B cell (primary cell): ENCODE data around the gene MFSD6. TPM values are rescaled to one million over a fixed set of nuclear protein-coding genes. Genes with fewer than 3 reads are reported as not detected.

ENCODE experiments used
- ATAC-seq: fragments of 200-7000 bp; cut with Tn5 transposase; one replicate; pipeline ENCODE4 v1.10.0; 2021; ENCODE audit warnings: low read depth, mild to moderate bottlenecking, moderate number of reproducible peaks, moderate library complexity
- CTCF ChIA-PET: fragments of 350-600 bp; sonication (Branson Sonifier 250); formaldehyde crosslinking; loops from one replicate; lab custom pipeline; 2021; ENCODE audit warnings: antibody characterized with exemption, inconsistent platforms; lab: Charles Lee
- POLR2A ChIA-PET: fragments of 350-600 bp; sonication (Branson Sonifier 250); formaldehyde crosslinking; loops from one replicate; lab custom pipeline; 2021; ENCODE audit warnings: antibody characterized with exemption; lab: Charles Lee
- DNase-seq: peaks from one replicate; pipeline ENCODE4 v3.0.0; 2013
- H2AFZ ChIP-seq: 2 replicates; pipeline ENCODE4 v1.6.1; 2012; ENCODE audit warnings: mild to moderate bottlenecking, low read depth, low read length; ENCODE audit not compliant: insufficient read depth, poor library complexity, severe bottlenecking
- H3K27ac ChIP-seq, 2 donors: 1 replicate in 1 of 2; 2 replicates in 1 of 2; pipeline ENCODE4 v1.5.1; 2012 to 2013; ENCODE audit warnings: low read length in 2 of 2, mild to moderate bottlenecking in 2 of 2, moderate library complexity in 1 of 2
- H3K27me3 ChIP-seq, 4 experiments: fragments of 200-600 bp in 1 of 4; sonication (generic) in 1 of 4; replicated peaks in 1 of 4; 1 replicate in 2 of 4; 2 replicates in 2 of 4; pipeline versions ENCODE4 v1.6.1 to v1.7.0; 2013 to 2016; ENCODE audit warnings: low read length in 3 of 4, mild to moderate bottlenecking in 2 of 4, mixed read lengths in 1 of 4, moderate library complexity in 1 of 4; ENCODE audit not compliant: insufficient read depth in 4 of 4, control insufficient read depth in 3 of 4; ENCODE audit errors: control extremely low read depth in 1 of 4
- H3K36me3 ChIP-seq, 2 experiments: replicated peaks in 1 of 2; 1 replicate in 1 of 2; 2 replicates in 1 of 2; pipeline versions ENCODE4 v1.6.1 to v1.7.1; 2013; ENCODE audit warnings: low read length in 1 of 2; ENCODE audit not compliant: insufficient read depth in 2 of 2, control insufficient read depth in 1 of 2; ENCODE audit errors: control extremely low read depth in 1 of 2, extremely low read depth in 1 of 2
- H3K4me1 ChIP-seq, 2 donors: fragments of 200-600 bp in 1 of 2; sonication (generic) in 1 of 2; 1 replicate in 1 of 2; 2 replicates in 1 of 2; pipeline versions ENCODE4 v1.5.1 to v1.6.1; 2013 to 2017; ENCODE audit warnings: low read length in 2 of 2; ENCODE audit not compliant: control insufficient read depth in 2 of 2, insufficient read depth in 2 of 2
- H3K4me2 ChIP-seq: replicated peaks from 2 replicates; pipeline ENCODE3; 2012; ENCODE audit warnings: mild to moderate bottlenecking, low read depth, low read length; ENCODE audit not compliant: poor library complexity, severe bottlenecking
- H3K4me3 ChIP-seq, 5 experiments: fragments of 200-600 bp in 1 of 5; sonication (generic) in 1 of 5; 1 replicate in 3 of 5; 2 replicates in 2 of 5; pipeline versions ENCODE4 v1.5.1 to v1.7.0; 2011 to 2016; ENCODE audit warnings: low read length in 4 of 5, mild to moderate bottlenecking in 4 of 5, low read depth in 2 of 5, control low read depth in 1 of 5, moderate library complexity in 1 of 5; ENCODE audit not compliant: insufficient read depth in 1 of 5; ENCODE audit errors: control extremely low read depth in 1 of 5, extremely low read depth in 1 of 5
- H3K79me2 ChIP-seq: fragments of 200-600 bp; sonication (generic); one replicate; pipeline ENCODE4 v1.6.0; 2016; ENCODE audit warnings: low read length; ENCODE audit not compliant: control insufficient read depth, insufficient read depth
- H3K9ac ChIP-seq: fragments of 200-600 bp; sonication (generic); 2 replicates; pipeline ENCODE4 v1.6.1; 2017; ENCODE audit warnings: mild to moderate bottlenecking, low read length, moderate library complexity
- H3K9me3 ChIP-seq, 3 donors: one replicate each; pipeline versions ENCODE4 v1.6.1 to v1.7.1; 2013; ENCODE audit warnings: low read length in 2 of 3; ENCODE audit not compliant: control insufficient read depth in 2 of 3, insufficient read depth in 1 of 3; ENCODE audit errors: control extremely low read depth in 1 of 3
- H4K20me1 ChIP-seq: 2 replicates; pipeline ENCODE4 v1.6.0; 2012; ENCODE audit warnings: mild to moderate bottlenecking, low read length; ENCODE audit not compliant: insufficient read depth, control insufficient read depth, poor library complexity, severe bottlenecking
- H3K27ac Mint-ChIP-seq: one replicate; pipeline ENCODE4 v1.8.0; 2021; ENCODE audit warnings: mixed read lengths
- H3K27me3 Mint-ChIP-seq: one replicate; pipeline ENCODE4 v1.8.0; 2021; ENCODE audit warnings: mixed read lengths
- H3K4me1 Mint-ChIP-seq: one replicate; pipeline ENCODE4 v1.8.0; 2021; ENCODE audit warnings: mixed read lengths
- H3K4me3 Mint-ChIP-seq: one replicate; pipeline ENCODE4 v1.8.0; 2021; ENCODE audit warnings: mixed read lengths
- H3K9me3 Mint-ChIP-seq: one replicate; pipeline ENCODE4 v1.8.0; 2022; ENCODE audit warnings: mixed read lengths; ENCODE audit not compliant: insufficient read depth
- CTCF ChIP-seq: fragments of 200-600 bp; IDR thresholded peaks from one replicate; pipeline ENCODE4 v1.8.0; 2022; ENCODE audit warnings: antibody characterized with exemption, mild to moderate bottlenecking
- EZH2 ChIP-seq: IDR thresholded peaks from 2 replicates; pipeline ENCODE4 v1.6.1; 2012; ENCODE audit warnings: borderline replicate concordance, low read depth, mild to moderate bottlenecking, moderate library complexity, low read length; ENCODE audit not compliant: insufficient read depth, poor library complexity, severe bottlenecking
- WGBS: methylation state at CpG from one replicate; pipeline ENCODE4 v1.1.5; 2013; ENCODE audit warnings: missing lambda C conversion rate; ENCODE audit not compliant: insufficient coverage; 5-methylcytosine and 5-hydroxymethylcytosine counted together
- intact Hi-C: fragments of 100-400 bp; cut with micrococcal nuclease; formaldehyde crosslinking; loops from one replicate; pipeline ENCODE4 v1.10.0; 2022
- polyA plus RNA-seq: library from polyadenylated mRNA; depleted of rRNA; stranded (reverse); fragments of >200 nt; gene quantifications from 2 replicates; pipeline ENCODE4 v1.2.3, GENCODE V29; 2012
- total RNA-seq, 2 donors: library from RNA; stranded (reverse); fragments of 120-200 nt in 1 of 2; gene quantifications; 1 replicate in 1 of 2; 2 replicates in 1 of 2; pipeline versions ENCODE4 v1.2.3 to v1.2.4, GENCODE V29; 2013 to 2022

Gene MFSD6
- total and polyA plus RNA-seq, 2 donors (not counting 1 experiment from before 2014, with no cell fraction given) = 13.5 to 33.8 TPM

GRCh38 chr2:190376083-190376482 is 32.1 kb upstream of the MFSD6 start:
- no peaks in the 10 kb centered on the region for H3K9me3 Mint-ChIP-seq
- peaks cover 2% of the 10 kb centered on the region for H3K4me1 Mint-ChIP-seq
- no peak overlapping the region for H3K4me3 Mint-ChIP-seq
- Histone ChIP-seq H4K20me1 (no peaks in the 10 kb centered on the region), H3K9me3 (no peaks in the 10 kb centered on the region), H3K27ac (no peak overlapping the region), H2AFZ (no peak overlapping the region), H3K9ac (no peak overlapping the region), H3K4me2 (no peak overlapping the region), H3K4me3 (no peak overlapping the region), H3K27me3 (no peaks in the 10 kb centered on the region), H3K79me2 (no peaks in the 10 kb centered on the region), H3K36me3 (no peaks in the 10 kb centered on the region), H3K4me1 (no peaks in the 10 kb centered on the region)
- H3K27me3 Mint-ChIP-seq = no peaks in the 10 kb centered on the region
- DNase-seq (no peak), ATAC-seq (no peak)
- POLR2A ChIA-PET = no interaction called here
- CTCF ChIA-PET = interaction anchor here (1.3 kb wide), 1 partner anchor 8 kb away, joined by 3 read pairs; no protein-coding TSS in a partner anchor
- no peak for TF ChIP-seq CTCF
- no peak for TF ChIP-seq EZH2
- intact Hi-C loops = no loop called here
- no peak overlapping the region for H3K27ac Mint-ChIP-seq

GRCh38 chr2:190376591-190377245 is 31.4 kb upstream of the MFSD6 start:
- no peak for TF ChIP-seq CTCF
- TF ChIP-seq EZH2 = no peak
- Mint-ChIP-seq H3K9me3 (no peaks in the 10 kb centered on the region), H3K4me3 (no peak overlapping the region), H3K27me3 (no peaks in the 10 kb centered on the region), H3K4me1 (peaks cover 2% of the 10 kb centered on the region), H3K27ac (no peak overlapping the region)
- ChIA-PET CTCF (interaction anchor here (0.9 to 1.3 kb wide), 2 partner anchors 9 to 38 kb away, joined by 3 read pairs; no protein-coding TSS in a partner anchor), POLR2A (no interaction called here)
- no peaks in the 10 kb centered on the region for H3K9me3 ChIP-seq
- no peaks in the 10 kb centered on the region for H3K4me1 ChIP-seq
- no peak overlapping the region for H3K4me2 ChIP-seq
- no peak overlapping the region for H3K9ac ChIP-seq
- H3K27me3 ChIP-seq = no peaks in the 10 kb centered on the region
- no peaks in the 10 kb centered on the region for H4K20me1 ChIP-seq
- no peak overlapping the region for H2AFZ ChIP-seq
- H3K36me3 ChIP-seq = no peaks in the 10 kb centered on the region
- H3K4me3 ChIP-seq = no peak overlapping the region
- no CpG with 5 or more reads among the region's 3 CpGs for WGBS
- intact Hi-C loops = no loop called here
- ATAC-seq (no peak), DNase-seq (no peak)
- H3K79me2 ChIP-seq = no peaks in the 10 kb centered on the region
- H3K27ac ChIP-seq = no peak overlapping the region
